ENCODE data around the gene ADGRD1. TPM values are rescaled to one million over a fixed set of nuclear protein-coding genes. Genes with fewer than 3 reads are reported as not detected.

ADGRD1 gene
- total and polyA plus RNA-seq, 2 of the 8 experiments (the other 6 are each of a cell fraction or from before 2014, with no cell fraction given) = 0.36 to 0.48 TPM

DNA sequence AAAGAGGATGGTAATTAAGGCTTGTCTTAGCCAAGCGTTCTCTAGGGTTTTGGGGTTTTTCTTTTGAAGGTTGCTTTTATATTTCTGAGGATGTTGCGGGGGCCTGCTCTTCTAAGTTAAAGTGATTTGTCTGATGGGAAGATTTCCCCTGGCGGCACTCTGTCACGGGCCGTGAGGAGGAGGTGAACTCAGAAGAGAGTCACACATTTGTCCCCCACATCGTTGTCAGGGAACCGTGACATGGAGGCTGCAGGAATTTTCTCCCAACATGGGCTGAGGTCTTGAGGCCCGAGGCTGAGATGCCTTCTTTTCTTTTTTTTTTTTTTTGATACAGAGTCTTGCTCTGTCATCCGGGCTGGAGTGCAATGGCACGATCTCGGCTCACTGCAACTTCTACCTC is 71.5 kb downstream of the ADGRD1 start:
- H2BK20ac ChIP-seq (ENCODE audit: low read length) = no peak overlapping the region
- H3K79me2 ChIP-seq (ENCODE audit: control insufficient read depth in 1 of 2, insufficient read depth in 2 of 2, low read length in 2 of 2) = no peaks in the 10 kb centered on the region
- no peak overlapping the region for H2BK5ac ChIP-seq (ENCODE audit: low read depth, low read length)
- no peaks in the 10 kb centered on the region for H3K36me3 ChIP-seq (ENCODE audit: control insufficient read depth in 2 of 4, insufficient read depth in 4 of 4, low read length in 3 of 4)
- H4K20me1 ChIP-seq (replicated peaks in 1 of 2; ENCODE audit: control insufficient read depth in 1 of 2, insufficient read depth in 2 of 2, low read length in 2 of 2) = no peaks in the 10 kb centered on the region
- no peak for FAIRE-seq
- H4K8ac ChIP-seq (ENCODE audit: extremely low read depth, insufficient read depth, low read length) = no peak overlapping the region
- no peak overlapping the region for H2AFZ ChIP-seq (ENCODE audit: low read length)
- H3K27me3 ChIP-seq (replicated peaks in 1 of 4; ENCODE audit: control insufficient read depth in 3 of 4, extremely low read depth in 1 of 4, insufficient read depth in 3 of 4, low read length in 3 of 4) = no peaks in the 10 kb centered on the region
- H2BK120ac ChIP-seq (replicated peaks; ENCODE audit: low read depth, low read length) = no peak overlapping the region
- H3K23me2 ChIP-seq (ENCODE audit: low read depth, low read length) = no peaks in the 10 kb centered on the region
- no peak overlapping the region for H2AK5ac ChIP-seq (ENCODE audit: low read depth, low read length)
- no peak overlapping the region for H3K4me2 ChIP-seq (ENCODE audit: insufficient read depth in 1 of 2, low read depth in 2 of 2, low read length in 2 of 2)
- no peak overlapping the region for H3K27ac ChIP-seq (ENCODE audit: low read depth, low read length)
- ChIA-PET CTCF (ENCODE audit: partially characterized antibody) (no interaction called here), POLR2A (ENCODE audit: partially characterized antibody) (no interaction called here)
- H4K91ac ChIP-seq (replicated peaks; ENCODE audit: insufficient read length, low read length) = no peak overlapping the region
- no peak overlapping the region for H3K18ac ChIP-seq (ENCODE audit: extremely low read depth, low read length)
- H3K9ac ChIP-seq (replicated peaks in 1 of 4; ENCODE audit: extremely low read depth in 1 of 4, low read depth in 3 of 4, low read length in 3 of 4) = no peak overlapping the region
- 94% methylated on average over 10 of the region's 11 CpGs; no CpG with 5 or more reads in 1 of the 2 experiments for WGBS, 2 experiments (ENCODE audit: extremely low coverage in 1 of 2, insufficient coverage in 1 of 2, insufficient read length in 1 of 2, insufficient replicate concordance in 2 of 2, low coverage in 1 of 2, low lambda C conversion rate in 2 of 2, missing lambda C conversion rate in 1 of 2)
- H3K4me1 ChIP-seq (replicated peaks in 1 of 4; ENCODE audit: control insufficient read depth in 3 of 4, insufficient read depth in 4 of 4, low read length in 3 of 4) = no peaks in the 10 kb centered on the region
- no peaks in the 10 kb centered on the region for H3K79me1 ChIP-seq (ENCODE audit: low read depth, low read length)
- no peak for TF ChIP-seq BRCA1 (IDR thresholded peaks at IDR 0.05; ENCODE audit: low read depth, low read length)
- no peak for TF ChIP-seq SIN3A (conservative IDR thresholded peaks at IDR 0.05 in 1 of 2, IDR thresholded peaks at IDR 0.05 in 1 of 2; ENCODE audit: low read depth in 1 of 2, low read length in 2 of 2)
- no peak for TF ChIP-seq EGR1 (IDR thresholded peaks at IDR 0.05; ENCODE audit: borderline replicate concordance, low read depth, low read length)
- no peak overlapping the region for H2BK12ac ChIP-seq (ENCODE audit: low read depth, low read length)
- H3K14ac ChIP-seq (ENCODE audit: insufficient read length) = no peak overlapping the region
- no peak overlapping the region for H2BK15ac ChIP-seq (ENCODE audit: low read length)
- no peak overlapping the region for H3K23ac ChIP-seq (ENCODE audit: insufficient read length)
- no peak for DNase-seq (ENCODE audit: low read depth in 1 of 2, low spot score in 2 of 2)
- H3K4me3 ChIP-seq (ENCODE audit: extremely low read depth in 1 of 4, insufficient read depth in 2 of 4, low read depth in 3 of 4, low read length in 4 of 4) = no peak overlapping the region
- no peaks in the 10 kb centered on the region for H3K9me3 ChIP-seq (ENCODE audit: insufficient read depth in 2 of 2, low read depth in 1 of 2, low read length in 1 of 2)
- no peak overlapping the region for H3K4ac ChIP-seq (replicated peaks; ENCODE audit: insufficient read length, low read depth, low read length)
- H3K56ac ChIP-seq (replicated peaks; ENCODE audit: insufficient read length, low read depth, low read length) = no peak overlapping the region
- no peak overlapping the region for H4K5ac ChIP-seq (ENCODE audit: insufficient read length, low read depth, low read length)

Measured in H1 (cell line).